ENCODE results near the gene IDH1.
A peak's percentile ranks its signal among the peaks of the same experiment; 100 is the strongest.
"Not testable (repeated sequence)": the region's sequence is repeated elsewhere in the genome, so short reads cannot be mapped to it uniquely, and the experiment has no call there.

IDH1 gene

DNA sequence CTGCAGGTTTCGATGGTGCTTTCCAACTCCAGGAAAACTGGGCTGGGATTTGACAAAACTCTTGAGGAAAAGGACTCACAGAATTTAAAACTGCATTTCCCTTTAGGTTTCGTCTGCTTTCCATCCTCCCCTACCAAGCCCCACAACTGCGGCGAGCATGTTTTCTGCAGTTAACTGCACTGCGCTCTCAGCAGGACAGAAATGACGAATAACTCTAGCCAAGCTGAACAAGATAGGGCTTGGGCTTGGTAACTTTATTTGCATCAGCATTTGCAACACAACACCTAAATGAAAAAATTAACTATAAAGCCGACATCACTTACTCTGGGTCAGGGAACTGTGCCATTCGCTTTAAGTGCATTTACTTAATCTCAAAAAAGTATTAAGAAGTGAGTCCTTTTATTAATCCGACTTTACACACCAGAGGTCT lies 10.5 kb upstream of the IDH1 start:
- DNase-seq (ENCODE audit: low read depth): no peak

DNA sequence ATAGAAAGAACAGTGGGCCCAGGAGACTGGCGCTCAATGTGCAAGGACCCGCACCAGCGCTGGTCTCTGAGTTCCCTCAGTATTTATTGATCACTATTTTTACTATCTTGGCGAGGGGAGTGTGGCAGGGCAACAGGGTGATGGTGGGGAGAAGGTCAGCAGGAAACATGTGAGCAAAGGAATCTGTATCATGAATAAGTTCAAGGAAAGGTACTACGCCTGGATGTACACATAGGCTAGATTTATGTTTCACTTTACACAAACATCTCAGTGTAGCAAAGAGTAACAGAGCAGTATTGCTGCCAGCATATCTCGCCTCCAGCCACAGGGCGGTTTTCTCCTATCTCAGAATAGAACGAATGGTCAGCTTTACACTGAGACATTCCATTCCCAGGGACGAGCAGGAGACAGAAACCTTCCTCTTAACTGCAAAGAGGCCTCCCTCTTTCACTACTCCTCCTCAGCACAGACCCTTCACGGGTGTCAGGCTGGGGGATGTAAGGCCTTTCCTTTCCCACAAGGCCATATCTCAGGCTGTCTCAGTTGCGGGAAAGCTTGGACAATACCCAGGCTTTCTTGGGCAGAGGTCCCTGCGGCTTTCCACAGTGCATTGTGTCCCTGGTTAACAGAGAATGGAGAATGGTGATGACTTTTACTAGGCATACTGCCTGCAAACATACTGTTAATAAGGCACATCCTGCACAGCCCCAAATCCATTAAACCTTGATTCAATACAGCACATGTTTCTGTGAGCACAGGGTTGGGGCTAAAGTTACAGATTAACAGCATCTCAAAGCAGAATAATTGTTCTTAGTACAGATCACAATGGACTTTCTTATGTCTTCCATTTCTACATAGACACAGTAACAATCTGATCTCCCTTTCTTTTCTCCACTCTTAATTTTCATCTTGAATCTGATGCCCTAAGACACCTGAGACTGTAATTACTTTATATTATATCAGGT lies 2.3 kb upstream of the IDH1 start:
- not testable (repeated sequence) for H3K4me3 ChIP-seq (ENCODE audit: low read depth, low read length); DNase-seq (ENCODE audit: low read depth)

More for the DNA sequence above, 10.5 kb upstream of the IDH1 start:
- peak overlapping the region; percentile 93 for H3K4me3 ChIP-seq (ENCODE audit: low read depth, low read length)

DNA sequence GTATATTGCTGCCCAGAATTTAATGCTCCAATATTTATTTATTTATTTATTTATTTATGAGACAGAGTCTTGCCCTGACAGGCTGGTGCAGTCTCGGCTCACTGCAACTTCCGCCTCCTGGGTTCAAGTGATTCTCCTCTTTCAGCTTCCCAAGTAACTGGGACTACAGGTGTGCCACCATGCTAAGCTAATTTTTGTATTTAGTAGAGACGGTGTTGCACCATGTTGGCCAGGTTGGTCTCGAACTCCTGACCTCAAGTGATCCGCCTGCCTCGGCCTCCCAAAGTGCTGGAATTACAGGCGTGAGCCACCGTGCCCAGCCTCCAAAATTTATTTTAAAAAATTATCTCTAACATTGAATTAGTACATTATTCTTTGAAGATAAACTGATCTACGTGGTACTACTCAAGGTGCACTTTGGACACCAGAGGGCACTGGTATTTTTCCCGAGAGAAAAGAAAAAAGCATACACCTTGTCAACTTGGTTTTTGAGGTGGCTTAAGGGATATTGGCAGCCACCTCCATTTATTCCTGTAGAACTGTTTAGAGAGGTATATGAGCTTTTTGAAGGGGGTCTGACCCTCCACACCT lies 1.4 kb upstream of the IDH1 start:
- DNase-seq (ENCODE audit: low read depth): no peak
- H3K4me3 ChIP-seq (ENCODE audit: low read depth, low read length): no peak overlapping the region

DNA sequence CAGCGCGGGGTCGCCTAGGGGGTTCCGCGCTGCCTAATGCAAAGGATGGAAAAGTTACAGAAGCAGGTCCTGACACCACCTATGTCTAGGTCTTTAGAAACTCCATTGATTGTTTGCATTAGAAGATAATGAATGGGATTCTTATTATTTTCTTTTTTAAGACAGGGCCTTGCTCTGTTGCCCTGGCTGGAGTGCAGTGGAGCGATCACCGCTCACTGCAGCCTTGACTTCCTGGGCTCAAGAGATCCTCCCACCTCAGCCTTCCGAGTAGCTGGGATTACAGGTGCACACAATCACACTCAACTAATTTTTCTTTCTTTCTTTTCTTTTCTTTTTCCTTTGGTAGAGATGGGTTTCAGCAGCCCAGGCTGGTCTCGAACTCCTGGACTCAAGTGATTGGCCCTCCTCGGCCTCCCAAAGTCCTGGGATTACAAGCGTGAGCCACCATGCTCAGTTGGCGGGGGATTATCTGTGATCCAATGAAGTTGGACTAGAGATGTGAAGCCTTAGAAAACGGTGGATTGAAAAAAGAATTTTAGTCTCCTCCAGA lies 761 bp upstream of the IDH1 start:
- no peak for DNase-seq (ENCODE audit: low read depth)
- H3K4me3 ChIP-seq (ENCODE audit: low read depth, low read length): peak overlapping the region; percentile 71

DNA sequence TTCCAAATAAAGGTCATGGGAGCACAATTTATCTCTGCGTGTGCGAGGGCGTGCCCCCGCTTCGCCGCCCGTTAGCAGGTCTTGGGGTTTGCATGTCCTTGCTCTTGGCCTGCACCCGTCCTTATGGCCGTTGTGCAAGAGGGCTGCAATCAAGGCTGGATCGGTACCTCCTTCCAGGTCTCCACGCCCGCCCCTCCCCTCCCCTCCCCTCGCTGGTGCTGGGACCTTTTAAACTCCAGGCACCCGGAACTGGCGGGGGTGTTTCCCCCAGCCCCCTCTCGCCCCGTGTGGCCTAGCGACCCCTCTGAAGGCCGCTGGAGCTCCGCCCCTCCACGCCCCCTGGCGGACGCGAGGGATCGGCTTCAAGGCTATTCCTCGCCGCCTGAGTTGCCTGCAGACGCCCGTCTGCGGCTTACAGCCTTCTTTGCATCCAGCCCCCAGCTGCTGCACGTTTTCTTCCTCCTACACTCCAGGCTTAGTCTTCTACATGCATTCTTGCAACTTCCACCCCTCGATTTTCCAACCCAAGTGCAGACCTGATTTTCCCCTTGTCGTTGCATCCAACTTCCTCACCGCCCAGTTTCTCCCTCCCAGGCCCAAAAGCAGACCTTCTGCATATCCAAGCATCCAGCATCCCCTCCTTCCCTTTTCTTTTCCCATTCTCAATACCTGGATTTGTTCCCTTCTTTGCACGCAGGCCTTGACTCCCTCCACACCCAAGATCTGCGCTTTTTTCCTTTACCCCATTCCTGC lies 577 bp downstream of the IDH1 start:
- DNase-seq (ENCODE audit: low read depth): no peak
- H3K4me3 ChIP-seq (ENCODE audit: low read depth, low read length): peak overlapping the region; percentile 71

DNA sequence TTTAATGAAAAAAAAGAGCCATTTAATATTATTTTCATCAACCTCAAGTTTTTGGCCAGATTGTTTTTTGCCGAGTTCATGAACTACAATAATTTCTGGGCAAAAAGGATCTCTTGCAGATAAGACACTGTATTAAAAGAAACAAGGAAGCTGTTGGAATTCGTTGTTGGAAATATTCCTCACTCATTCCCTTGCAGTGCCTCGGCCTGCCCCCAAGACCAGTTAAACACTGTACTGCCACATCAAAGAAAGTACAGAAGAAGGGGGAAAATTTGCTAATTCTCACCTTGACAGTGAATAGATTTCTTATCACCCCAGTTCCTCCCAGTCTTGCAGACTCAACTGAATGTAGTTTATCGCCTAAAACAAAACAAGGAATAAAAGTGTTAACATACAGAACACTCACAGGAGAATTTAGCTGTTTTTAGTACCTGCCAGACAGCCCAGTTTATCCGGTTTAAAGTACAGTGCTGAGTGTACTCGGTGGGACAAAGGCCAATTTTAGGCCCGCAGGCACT lies 1.2 kb downstream of the IDH1 start:
- peak overlapping the region; percentile 71 for H3K4me3 ChIP-seq (ENCODE audit: low read depth, low read length)
- no peak for DNase-seq (ENCODE audit: low read depth)

DNA sequence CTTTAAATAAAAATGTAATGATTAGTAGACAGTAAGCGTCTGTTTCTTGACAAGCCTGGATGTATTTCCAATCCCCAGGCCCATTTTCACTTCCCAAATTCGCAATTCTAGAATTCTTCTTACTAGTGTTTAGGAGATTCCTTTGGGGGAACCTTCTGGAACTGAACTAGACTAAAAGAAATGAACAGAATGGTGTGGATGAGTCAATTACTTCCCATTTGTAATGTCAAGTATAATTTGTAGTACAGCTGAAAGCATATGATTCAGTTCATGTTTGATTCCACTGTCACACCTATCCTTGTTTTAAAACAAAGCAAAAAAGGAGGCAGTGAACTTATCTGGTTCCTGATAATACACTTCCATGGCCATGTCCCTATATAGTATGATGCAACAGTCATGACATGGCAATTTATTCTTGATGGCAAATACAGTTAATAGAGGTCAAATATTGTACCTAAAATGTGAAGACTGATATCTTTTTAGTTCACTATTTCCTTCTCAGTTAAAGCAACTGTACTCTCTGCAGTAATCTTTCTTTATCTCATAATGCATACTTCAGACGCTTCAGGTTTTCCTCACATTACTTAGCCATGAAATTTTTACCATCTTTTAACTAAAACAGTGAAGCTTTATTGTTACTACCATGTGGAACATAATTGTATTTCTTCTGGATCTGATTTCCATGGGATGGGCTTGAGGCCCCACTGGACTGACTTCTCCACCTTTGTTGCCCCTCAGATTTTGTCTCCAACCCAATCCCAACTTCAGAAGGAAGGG lies 2.0 kb downstream of the IDH1 start:
- DNase-seq (ENCODE audit: low read depth): no peak
- peak overlapping the region; percentile 71 for H3K4me3 ChIP-seq (ENCODE audit: low read depth, low read length)

DNA sequence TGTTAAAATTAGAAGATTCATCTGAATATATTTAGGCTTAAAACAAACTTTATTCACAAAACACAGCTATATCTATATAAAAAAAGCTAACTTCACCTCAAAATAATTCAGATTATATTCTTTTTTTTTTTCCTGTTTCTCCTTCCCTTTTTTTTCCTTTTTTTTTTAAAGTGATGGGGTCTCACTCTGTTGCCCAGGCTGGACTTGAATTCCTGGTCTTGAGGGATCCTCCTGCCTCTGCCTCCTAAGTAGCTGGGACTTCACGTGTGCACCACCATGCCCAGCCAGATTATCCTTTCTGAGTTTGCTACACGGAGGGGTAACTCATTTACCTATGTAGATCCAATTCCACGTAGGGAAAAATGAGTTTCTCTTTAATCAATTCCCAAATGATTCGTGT lies 3.8 kb downstream of the IDH1 start:
- H3K4me3 ChIP-seq (ENCODE audit: low read depth, low read length): no peak overlapping the region

DNA sequence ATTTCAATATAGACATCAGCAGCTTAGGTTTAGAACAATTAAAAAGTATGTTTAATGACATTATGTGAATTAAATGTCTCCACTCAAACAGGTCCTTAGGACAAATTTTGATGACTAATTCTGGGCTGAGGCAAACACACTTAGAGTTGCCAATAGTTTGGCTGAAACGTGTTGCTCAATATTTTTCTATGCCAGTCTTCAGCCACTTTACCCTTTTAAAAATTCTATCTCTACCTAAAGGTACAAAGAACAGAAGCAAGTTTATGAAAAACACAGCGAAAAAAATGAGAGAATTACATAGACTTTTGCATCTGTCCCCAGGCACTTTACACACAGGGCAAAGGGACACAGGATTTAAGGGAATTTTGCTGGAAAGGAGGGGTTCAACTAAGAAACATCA lies 4.5 kb downstream of the IDH1 start:
- H3K4me3 ChIP-seq (ENCODE audit: low read depth, low read length): no peak overlapping the region
- DNase-seq (ENCODE audit: low read depth): no peak

More for the DNA sequence above, 3.8 kb downstream of the IDH1 start:
- DNase-seq (ENCODE audit: low read depth): no peak

DNA sequence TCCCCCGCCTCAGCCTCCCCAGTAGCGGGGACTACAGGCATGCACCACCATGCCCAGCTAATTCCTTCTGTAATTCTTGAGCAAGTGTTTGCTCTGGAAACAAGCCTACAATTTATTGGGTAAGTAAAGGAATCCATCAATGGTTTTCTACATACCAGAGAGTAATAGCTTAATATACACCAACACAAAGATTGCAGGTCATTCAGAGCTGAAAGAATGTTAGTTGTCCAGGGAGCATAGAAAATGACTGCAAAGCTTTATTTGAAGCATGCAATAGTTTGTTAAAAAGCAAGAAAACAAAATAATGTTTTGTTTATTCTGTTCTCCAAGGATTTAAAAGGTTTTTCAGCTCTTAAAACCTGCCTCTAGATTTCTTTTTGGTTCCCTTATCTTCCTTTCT lies 5.6 kb downstream of the IDH1 start:
- no peak for DNase-seq (ENCODE audit: low read depth)
- H3K4me3 ChIP-seq (ENCODE audit: low read depth, low read length): no peak overlapping the region

DNA sequence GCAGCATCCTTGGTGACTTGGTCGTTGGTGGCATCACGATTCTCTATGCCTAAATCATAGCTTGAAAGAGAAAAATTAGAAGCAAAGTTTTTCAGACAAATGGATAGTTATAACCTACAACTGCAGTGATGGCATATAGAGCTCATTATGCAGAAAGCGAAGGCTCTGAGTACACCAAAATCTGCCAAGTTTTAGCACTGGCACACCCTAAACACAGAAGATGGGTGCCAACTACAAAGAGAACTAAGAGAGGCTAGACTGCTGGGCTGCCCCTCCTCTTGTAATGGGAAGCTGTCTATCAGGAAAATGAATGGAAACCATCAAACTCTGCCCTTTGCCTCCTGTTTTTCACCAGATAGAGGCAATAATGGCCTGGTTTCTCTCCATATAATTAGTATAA lies 6.3 kb downstream of the IDH1 start:
- no peak overlapping the region for H3K4me3 ChIP-seq (ENCODE audit: low read depth, low read length)
- no peak for DNase-seq (ENCODE audit: low read depth)

DNA sequence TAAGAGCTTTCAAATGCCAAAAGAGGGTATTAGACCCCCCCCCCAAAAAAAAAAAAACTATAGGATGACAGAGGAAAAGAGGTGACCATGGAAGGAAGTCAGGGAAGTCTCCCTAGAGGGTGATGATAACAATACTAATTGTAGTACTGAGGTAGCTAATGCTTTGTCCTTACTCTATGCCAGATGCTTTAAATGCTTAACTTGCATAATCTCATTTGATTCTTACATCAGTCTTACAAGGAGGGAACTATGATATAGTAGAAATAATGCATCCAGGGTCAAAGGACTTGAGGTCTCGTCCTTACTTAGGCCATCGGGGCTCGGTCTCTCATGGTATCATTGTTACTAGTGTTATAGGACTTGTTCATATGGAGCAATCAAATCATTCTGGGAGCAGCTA lies 9.1 kb downstream of the IDH1 start:
- no peak for DNase-seq (ENCODE audit: low read depth)
- no peak overlapping the region for H3K4me3 ChIP-seq (ENCODE audit: low read depth, low read length)

DNA sequence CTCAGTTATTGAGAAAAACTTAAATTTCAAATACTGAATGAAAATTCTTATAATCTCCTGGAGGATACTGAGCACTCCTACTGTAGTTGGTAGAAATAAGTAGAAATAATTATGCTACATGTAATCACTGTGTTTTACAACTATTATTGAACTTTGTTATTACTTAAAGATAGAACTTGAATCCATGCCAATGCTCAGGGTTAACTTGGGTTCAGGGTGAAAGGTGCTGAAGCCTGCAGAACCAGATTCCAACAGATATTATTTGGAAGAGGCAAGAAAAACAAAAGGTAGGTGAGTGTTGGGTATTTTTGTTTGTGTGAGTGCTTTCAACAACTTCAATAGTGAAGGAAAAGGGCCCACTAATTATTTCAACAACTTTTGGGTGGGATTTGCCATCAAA lies 10.4 kb downstream of the IDH1 start:
- no peak for DNase-seq (ENCODE audit: low read depth)
- H3K4me3 ChIP-seq (ENCODE audit: low read depth, low read length): no peak overlapping the region

DNA sequence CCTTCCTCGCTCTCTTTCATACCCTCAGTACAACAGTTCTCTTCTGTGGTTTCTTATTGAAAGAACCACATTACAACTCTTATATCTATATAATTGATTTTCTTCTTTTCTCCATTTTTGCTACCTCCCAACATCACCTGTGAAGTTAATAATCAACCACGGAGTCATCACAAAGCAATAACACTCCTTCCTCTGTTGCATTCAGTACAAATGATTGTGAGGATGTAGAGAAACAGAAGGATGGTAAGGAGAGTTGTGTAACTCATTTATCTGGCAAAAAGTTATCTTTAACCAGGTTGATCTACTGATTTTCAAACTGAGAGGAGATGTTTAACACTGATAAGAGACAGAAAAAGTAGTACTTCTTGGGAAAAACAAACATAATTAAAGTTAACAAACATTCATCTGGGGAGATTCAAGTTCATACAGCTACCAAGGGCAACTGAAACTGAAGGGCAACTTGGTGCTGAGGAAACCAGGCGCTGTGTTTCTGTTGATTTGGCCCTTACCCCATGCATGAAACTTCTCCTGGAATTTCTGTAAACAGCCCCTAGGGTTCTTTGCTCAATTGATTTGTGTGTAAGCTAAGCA lies 14.2 kb downstream of the IDH1 start:
- DNase-seq (ENCODE audit: low read depth): no peak
- no peak overlapping the region for H3K4me3 ChIP-seq (ENCODE audit: low read depth, low read length)

DNA sequence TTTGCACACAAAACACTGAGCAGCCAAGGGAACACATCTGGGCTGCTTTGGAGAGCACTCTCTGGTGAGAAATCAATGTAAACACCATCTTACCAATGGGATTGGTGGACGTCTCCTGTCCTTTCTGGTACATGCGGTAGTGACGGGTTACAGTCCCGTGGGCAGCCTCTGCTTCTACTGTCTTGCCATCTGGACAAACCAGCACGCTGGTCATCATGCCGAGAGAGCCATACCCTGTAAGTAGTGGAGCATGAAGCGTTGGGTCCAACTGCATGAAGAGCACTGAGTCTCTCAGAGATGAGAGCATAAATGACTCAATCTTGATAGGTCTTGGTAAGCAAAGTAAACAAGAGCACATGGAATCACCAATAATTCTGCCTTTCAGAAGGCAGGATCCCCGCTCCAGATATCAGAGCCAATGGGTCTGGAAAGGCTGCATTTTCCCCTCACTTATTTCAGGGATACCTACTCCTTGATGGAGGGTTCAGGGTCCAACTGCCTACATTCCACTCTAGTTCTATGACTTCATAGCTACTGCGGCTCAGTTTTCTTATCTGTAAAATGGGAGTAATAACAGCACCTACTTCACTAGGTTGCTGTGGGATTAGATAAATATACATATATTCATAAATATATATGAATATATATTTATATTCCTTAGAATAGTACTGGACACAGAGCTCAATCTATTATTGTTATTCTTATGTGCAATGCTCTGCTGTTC lies 14.9 kb downstream of the IDH1 start:
- no peak for DNase-seq (ENCODE audit: low read depth)
- no peak overlapping the region for H3K4me3 ChIP-seq (ENCODE audit: low read depth, low read length)

DNA sequence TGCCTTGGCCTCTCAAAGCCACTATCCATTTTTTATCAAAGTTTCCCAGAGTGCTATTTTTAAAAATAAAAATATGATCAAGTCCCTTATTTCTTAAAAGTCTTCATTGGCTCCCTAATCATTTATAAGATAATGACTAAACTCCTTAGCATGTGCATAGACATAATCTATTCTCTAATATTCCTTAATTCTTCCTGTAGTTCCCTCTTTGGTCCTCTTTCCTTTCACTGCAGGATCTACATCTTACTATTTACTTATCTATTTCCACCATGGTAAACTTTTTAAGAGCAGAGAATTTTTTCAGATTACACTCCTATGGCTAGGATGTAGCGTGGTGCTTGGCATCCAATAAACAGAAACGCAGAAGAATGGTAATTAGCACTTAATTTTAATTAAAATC lies 19.0 kb downstream of the IDH1 start:
- no peak for DNase-seq (ENCODE audit: low read depth)

DNA sequence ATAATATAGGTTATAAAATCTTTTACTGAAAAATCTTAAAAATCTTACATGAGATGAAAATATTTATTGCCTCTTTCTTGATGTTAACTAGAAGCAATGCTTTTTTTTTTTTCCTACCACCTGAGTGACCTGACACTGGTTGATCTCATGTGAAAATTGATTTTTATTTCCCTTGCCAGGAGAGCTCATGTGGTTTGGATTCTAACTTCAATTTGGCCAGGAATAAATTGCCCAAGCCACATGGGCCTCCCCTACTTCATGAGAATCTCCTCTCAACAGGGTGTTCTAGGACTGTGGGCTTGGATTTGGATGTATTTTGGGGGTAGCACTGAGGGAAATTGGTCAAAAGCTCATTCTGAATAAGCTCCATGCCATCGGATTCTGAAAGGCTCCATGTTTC lies 20.1 kb downstream of the IDH1 start:
- DNase-seq (ENCODE audit: low read depth): no peak
- no peak overlapping the region for H3K4me3 ChIP-seq (ENCODE audit: low read depth, low read length)

More for the DNA sequence above, 19.0 kb downstream of the IDH1 start:
- no peak overlapping the region for H3K4me3 ChIP-seq (ENCODE audit: low read depth, low read length)

DNA sequence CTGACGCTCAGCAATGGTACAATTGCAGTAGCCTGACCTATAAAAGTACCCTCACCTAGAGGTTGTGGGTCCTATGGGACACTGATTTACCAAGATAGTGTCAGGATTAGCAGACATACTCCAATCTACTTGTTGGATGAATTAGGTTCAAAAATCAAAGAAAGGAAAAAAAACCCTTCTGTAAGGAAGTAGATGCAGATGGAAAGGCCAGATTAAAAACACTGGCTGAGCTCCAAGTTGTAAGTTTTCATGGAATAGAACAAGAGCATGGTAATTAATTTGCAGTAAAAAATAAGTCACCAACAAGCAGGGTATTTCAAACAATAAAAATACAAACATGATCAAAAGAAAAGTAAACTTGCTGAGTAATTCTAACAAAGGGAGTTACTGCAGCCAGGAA lies 26.4 kb downstream of the IDH1 start:
- DNase-seq (ENCODE audit: low read depth): no peak
- H3K4me3 ChIP-seq (ENCODE audit: low read depth, low read length): no peak overlapping the region
